ENCODE results near the gene RAP1A.

RAP1A gene

DNA sequence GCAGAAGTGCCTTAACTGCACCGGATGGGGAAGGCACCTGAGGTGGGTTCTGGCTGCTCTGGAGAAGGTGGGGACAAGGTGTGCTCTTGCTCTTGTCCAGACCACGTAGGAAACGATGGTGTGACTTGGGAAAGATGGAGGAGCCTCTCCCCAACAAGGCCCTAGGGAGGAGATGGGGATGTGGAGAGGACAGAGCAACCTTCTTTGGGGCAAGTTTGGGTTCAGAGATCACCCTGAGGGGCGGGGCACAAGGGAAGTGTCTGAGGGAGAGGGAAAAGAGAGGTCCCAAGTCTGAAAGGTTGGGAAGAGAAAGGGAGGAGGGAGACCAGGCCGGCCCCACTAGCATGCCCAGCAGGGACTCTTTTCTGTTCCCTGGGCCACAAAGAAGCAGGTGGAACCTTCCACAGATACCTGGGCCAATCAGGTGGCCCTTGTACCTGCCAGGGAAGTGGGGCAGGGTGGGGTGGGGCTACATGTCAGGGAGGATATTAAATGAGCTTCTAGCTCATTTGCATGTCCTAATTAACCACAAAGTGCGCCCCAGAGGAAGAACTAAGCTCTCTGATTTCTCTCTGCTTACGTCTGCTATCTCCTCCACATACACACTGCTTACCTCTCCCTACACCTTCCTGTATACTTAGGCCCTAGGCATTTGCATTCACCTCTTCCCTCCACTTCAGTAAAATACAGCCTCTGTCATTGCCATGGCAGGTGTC, 103.7 kb downstream of the RAP1A start:
- TF ChIP-seq, protein P1, sequence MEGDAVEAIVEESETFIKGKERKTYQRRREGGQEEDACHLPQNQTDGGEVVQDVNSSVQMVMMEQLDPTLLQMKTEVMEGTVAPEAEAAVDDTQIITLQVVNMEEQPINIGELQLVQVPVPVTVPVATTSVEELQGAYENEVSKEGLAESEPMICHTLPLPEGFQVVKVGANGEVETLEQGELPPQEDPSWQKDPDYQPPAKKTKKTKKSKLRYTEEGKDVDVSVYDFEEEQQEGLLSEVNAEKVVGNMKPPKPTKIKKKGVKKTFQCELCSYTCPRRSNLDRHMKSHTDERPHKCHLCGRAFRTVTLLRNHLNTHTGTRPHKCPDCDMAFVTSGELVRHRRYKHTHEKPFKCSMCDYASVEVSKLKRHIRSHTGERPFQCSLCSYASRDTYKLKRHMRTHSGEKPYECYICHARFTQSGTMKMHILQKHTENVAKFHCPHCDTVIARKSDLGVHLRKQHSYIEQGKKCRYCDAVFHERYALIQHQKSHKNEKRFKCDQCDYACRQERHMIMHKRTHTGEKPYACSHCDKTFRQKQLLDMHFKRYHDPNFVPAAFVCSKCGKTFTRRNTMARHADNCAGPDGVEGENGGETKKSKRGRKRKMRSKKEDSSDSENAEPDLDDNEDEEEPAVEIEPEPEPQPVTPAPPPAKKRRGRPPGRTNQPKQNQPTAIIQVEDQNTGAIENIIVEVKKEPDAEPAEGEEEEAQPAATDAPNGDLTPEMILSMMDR (conservative IDR thresholded peaks at IDR 0.05; ENCODE audit: low read depth) = no peak
- ChIA-PET CTCF (no interaction called here), POLR2A (ENCODE audit: low non-redundant PET) (no interaction called here)

DNA sequence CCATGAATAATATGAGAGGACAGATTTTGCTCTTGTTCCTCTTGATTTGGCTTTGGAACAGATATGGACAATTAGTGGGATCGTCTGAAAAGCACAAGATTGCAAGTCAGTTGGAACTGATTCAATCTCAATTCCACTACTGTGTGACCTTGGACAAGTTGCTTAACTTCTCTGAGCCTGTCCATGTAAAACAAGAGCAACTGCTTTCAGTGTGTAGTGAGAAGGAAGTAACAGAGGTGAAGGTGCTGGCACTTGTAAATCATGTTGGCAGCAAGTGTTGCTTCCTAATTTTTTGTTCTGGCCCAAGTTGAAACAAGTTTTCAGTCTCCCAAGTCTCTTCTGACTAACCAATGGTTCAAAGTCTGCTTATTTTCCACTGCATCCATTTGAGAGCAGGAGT, 104.3 kb downstream of the RAP1A start:
- CTCF ChIA-PET = no interaction called here
- DNase-seq (ENCODE audit: low spot score) = no peak
- no peak overlapping the region for H3K27ac ChIP-seq
- POLR2A ChIA-PET (ENCODE audit: low non-redundant PET) = no interaction called here
- TF ChIP-seq, protein P1 (conservative IDR thresholded peaks at IDR 0.05; ENCODE audit: low read depth) = no peak

More for the DNA sequence above, 103.7 kb downstream of the RAP1A start:
- H3K27ac ChIP-seq = no peak overlapping the region
- no peak for DNase-seq (ENCODE audit: low spot score)

DNA sequence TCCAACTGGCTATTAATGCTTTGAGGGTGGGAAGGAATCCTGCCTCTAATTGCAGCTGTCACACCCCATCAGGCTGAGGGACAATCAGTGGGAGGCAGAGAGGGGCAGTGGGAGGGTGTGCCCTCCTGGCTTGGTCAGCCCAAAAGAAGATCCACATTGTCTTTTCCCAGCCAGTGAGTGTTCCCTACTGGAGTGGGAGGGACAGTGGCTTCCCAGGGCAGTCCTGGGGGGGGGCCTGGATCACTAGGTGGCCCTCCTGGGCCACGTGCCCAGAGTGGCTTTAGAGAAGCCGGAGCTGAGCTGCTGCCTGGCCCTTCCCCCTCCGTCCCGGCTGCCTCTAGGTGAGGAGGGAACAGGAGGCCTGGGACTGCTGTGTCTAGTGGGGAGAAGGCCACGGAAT, 105.6 kb downstream of the RAP1A start:
- H3K27ac ChIP-seq = peak overlapping the region; percentile 42
- CTCF ChIA-PET = interaction anchor here (0.8 to 1.2 kb wide), 2 partner anchors 22 to 243 kb away, joined by 3 to 4 read pairs; no protein-coding TSS in a partner anchor
- no peak for DNase-seq (ENCODE audit: low spot score)

DNA sequence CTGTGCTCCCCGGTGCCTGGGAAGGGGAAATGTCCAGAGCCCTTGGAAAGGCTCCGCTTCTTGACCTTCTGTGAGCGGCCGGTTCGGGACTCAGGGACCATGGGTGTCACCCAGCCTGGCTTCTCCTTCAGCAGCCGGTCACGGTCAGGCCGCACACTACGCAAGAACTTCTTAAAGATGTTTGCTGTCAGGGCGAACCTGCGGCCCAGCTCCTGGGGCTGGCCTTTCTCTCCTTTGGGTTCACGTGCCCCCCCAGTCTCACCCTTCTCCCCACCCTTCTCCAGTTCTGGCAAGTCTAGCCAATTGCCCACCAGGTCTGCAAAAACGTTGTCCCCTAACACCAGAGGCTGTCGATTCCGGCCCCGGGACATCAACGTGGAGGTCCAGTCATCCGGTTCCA, 107.5 kb downstream of the RAP1A start:
- TF ChIP-seq, protein P1 (conservative IDR thresholded peaks at IDR 0.05; ENCODE audit: low read depth) = no peak
- POLR2A ChIA-PET (ENCODE audit: low non-redundant PET) = no interaction called here
- H3K27ac ChIP-seq = no peak overlapping the region
- CTCF ChIA-PET = interaction anchor here (0.6 kb wide), 1 partner anchor 1054 kb away, joined by 3 read pairs; no protein-coding TSS in a partner anchor
- no peak for DNase-seq (ENCODE audit: low spot score)

More for the DNA sequence above, 105.6 kb downstream of the RAP1A start:
- POLR2A ChIA-PET (ENCODE audit: low non-redundant PET) = no interaction called here
- TF ChIP-seq, protein P1 (conservative IDR thresholded peaks at IDR 0.05; ENCODE audit: low read depth) = no peak

DNA sequence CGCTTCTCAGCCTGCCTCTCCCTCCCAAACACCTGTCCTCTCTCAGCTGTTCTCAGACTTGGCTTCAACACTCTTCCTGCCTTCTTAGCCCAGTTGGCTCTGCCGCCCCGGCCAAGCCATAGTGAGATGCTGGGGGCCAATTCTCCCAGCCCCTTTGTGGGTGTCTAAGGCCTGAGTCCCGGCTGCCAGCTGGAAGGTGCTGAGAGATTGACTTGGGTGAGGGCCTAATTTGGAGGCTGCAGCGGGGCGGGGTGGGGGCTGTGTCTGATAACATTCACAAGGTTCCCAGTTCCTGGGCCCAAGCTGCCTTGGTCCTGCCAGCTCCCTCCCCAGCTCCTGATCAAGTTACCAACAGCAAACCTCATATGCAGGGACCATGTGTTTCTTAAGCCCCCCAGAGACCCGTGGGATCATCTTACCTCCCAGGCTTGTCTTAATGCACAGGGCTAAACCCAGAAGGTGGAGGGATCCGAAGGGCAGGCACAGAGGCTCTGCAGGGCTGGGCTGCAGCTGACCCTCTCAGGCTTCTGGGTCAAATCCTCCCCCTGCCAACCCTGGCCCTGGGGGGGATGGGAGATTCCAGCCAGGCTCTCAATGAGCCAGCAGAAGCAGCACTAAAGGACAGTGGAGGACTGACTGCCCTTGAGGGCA, 109.8 kb downstream of the RAP1A start:
- peak overlapping the region; percentile 7 for H3K27ac ChIP-seq
- ChIA-PET POLR2A (ENCODE audit: low non-redundant PET) (no interaction called here), CTCF (interaction anchor here (0.6 to 0.8 kb wide), 3 partner anchors 15 to 1280 kb away, joined by 3 to 6 read pairs (median 3); no protein-coding TSS in a partner anchor)
- TF ChIP-seq, protein P1 (conservative IDR thresholded peaks at IDR 0.05; ENCODE audit: low read depth) = no peak
- no peak for DNase-seq (ENCODE audit: low spot score)

DNA sequence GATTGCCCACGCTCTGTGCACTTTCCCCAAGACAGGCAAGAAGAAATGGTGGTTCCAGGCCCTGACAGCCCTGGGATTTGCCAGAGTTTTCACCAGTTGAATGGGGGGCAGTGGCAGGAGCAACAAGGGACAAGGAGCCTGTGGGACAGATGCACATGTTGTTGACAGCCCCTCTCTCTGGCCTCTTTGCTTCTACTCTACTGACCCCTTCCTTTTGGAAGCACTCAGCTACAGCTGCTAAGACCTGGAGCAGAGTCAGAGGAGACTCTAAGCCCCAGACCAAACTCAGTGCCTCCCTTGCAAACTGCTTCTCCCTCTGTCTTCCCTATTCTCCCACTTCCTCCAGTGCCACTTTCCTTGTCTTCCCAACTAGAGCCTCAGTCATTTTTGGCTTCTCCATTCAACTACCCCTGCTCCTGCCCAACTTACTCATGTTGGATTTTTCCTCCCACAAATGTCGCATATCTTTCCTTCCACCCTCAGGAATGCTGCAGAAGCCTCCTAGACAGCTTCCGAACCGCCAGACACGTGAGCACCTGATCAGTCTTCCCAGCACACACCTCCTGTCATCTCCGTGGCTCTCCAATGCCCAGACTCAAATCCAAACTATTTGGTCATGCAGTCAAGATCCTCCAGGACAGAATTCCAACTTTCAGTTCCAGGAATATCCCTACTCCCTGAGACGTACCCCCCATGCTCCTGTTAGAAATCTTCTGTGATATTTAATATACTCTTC, 110.5 kb downstream of the RAP1A start:
- no peak for DNase-seq (ENCODE audit: low spot score)
- ChIA-PET POLR2A (ENCODE audit: low non-redundant PET) (no interaction called here), CTCF (interaction anchor here (1.0 kb wide), 1 partner anchor 16 kb away, joined by 4 read pairs; no protein-coding TSS in a partner anchor)
- peak overlapping the region; percentile 7; the same call in 1 of the 2 replicates for H3K27ac ChIP-seq
- TF ChIP-seq, protein P1 (conservative IDR thresholded peaks at IDR 0.05; ENCODE audit: low read depth) = no peak

Measured in RWPE1 (cell line).